ENCODE data around the gene STK32B. TPM values are rescaled to one million over a fixed set of nuclear protein-coding genes. Genes with fewer than 3 reads are reported as not detected.

STK32B gene
- total RNA-seq, 1 donor from 2014 or later: 46.9 TPM

DNA sequence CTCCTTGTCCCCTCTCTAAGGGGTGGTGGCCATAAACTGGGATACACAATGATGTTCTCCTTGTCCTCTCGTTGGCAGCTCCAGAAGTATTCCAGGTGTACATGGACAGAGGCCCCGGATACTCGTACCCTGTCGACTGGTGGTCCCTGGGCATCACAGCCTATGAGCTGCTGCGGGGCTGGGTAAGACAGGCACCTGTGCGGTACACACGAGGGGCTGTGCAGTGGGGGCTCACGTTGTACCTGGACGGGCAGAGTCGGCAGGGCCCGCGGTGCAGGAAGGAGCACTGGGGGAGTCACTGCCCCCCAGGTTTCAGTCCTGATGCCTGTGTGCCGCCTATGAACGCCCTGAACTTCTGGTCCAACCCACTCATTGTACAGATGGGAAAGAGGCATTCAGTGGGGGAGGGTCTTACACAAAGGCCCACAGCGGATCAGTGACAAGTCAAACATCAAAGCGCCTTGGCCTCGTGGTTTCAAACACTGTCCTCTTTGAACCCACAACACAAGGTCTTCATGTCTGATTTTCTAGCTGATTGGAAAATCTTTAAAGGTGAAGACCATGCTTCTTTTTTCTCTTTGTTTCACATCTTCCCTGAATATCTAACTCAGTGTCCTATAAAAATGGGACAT is 395.4 kb downstream of the STK32B start:
- peak; percentile 73 for DNase-seq (ENCODE audit: extremely low spot score, unreplicated experiment)
- no peak overlapping the region for H3K4me3 Mint-ChIP-seq (ENCODE audit: unreplicated experiment)
- peaks cover 35% of the 10 kb centered on the region for H3K4me1 Mint-ChIP-seq (ENCODE audit: unreplicated experiment)
- no peaks in the 10 kb centered on the region for H3K27me3 Mint-ChIP-seq (ENCODE audit: unreplicated experiment)
- no peaks in the 10 kb centered on the region for H3K9me3 Mint-ChIP-seq (ENCODE audit: unreplicated experiment)
- H3K36me3 Mint-ChIP-seq (ENCODE audit: unreplicated experiment): no peaks in the 10 kb centered on the region
- H3K27ac Mint-ChIP-seq (ENCODE audit: unreplicated experiment): peak overlapping the region; percentile 90
- TF ChIP-seq, protein P1, sequence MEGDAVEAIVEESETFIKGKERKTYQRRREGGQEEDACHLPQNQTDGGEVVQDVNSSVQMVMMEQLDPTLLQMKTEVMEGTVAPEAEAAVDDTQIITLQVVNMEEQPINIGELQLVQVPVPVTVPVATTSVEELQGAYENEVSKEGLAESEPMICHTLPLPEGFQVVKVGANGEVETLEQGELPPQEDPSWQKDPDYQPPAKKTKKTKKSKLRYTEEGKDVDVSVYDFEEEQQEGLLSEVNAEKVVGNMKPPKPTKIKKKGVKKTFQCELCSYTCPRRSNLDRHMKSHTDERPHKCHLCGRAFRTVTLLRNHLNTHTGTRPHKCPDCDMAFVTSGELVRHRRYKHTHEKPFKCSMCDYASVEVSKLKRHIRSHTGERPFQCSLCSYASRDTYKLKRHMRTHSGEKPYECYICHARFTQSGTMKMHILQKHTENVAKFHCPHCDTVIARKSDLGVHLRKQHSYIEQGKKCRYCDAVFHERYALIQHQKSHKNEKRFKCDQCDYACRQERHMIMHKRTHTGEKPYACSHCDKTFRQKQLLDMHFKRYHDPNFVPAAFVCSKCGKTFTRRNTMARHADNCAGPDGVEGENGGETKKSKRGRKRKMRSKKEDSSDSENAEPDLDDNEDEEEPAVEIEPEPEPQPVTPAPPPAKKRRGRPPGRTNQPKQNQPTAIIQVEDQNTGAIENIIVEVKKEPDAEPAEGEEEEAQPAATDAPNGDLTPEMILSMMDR (IDR thresholded peaks at IDR 0.05): no peak

DNA sequence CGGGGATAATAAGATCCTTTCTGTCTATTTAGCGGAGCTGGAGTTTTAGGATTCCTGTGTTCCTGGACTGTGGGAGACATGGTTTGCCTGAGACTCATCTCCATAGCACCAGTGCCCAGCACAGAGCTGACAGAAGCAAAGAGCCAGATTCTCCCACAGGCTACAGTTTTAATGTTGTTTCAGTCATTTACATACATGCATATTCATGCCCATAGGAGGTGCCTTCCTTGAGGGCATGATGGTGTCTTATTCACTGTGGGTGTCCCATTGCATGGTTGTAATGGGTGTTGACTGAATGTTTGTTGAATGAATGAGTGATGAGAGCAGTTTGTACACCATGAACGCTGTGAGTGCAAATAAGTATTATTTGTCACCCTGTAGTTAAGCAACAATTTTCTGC is 396.5 kb downstream of the STK32B start:
- H3K9me3 Mint-ChIP-seq (ENCODE audit: unreplicated experiment): no peaks in the 10 kb centered on the region
- H3K27me3 Mint-ChIP-seq (ENCODE audit: unreplicated experiment): no peaks in the 10 kb centered on the region
- TF ChIP-seq, protein P1 (IDR thresholded peaks at IDR 0.05): no peak
- no peaks in the 10 kb centered on the region for H3K36me3 Mint-ChIP-seq (ENCODE audit: unreplicated experiment)
- no peak overlapping the region for H3K4me3 Mint-ChIP-seq (ENCODE audit: unreplicated experiment)
- H3K27ac Mint-ChIP-seq (ENCODE audit: unreplicated experiment): no peak overlapping the region
- DNase-seq (ENCODE audit: extremely low spot score, unreplicated experiment): peak; percentile 11
- H3K4me1 Mint-ChIP-seq (ENCODE audit: unreplicated experiment): peaks cover 35% of the 10 kb centered on the region

DNA sequence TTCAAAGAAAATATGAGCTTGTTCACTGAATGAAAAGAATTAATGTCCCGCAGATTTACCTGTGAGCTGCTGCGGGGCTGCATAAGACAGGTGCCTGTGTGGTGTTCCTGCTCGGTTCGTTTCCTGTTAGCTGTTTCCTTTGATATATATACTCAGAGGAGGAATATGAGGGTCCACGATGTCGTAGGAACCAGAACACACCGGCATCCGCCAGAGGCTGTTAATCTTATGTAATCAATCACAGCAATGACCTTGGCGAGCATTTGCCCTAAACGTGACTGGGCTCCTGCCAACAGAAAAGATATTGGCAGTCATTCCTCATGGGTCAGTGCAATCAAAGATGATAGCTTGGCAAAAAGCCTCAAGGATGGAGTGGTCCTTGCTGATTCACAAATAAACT is 396.9 kb downstream of the STK32B start:
- TF ChIP-seq, protein P1 (IDR thresholded peaks at IDR 0.05): no peak

DNA sequence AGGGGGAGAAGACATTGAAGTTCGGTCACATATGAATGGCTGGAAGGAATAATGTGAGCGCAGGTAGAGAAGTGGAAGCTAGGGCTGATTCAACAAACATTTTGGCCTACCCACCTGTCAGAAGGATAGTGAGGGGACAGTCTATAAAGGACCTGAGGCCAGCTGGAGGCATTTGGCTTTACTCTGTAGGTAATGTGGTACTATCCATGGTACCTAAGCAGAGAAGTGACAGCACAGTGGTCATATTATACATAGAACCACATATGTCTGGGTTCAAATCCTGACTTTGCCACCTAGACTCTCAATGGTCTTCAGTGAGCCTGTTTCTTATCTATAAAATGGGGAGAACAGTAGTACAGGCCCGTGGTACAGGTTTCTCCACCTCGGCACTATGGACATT is 400.0 kb downstream of the STK32B start:
- no peaks in the 10 kb centered on the region for H3K9me3 Mint-ChIP-seq (ENCODE audit: unreplicated experiment)
- peak; percentile 19 for DNase-seq (ENCODE audit: extremely low spot score, unreplicated experiment)
- no peaks in the 10 kb centered on the region for H3K36me3 Mint-ChIP-seq (ENCODE audit: unreplicated experiment)
- no peak overlapping the region for H3K4me3 Mint-ChIP-seq (ENCODE audit: unreplicated experiment)
- H3K27ac Mint-ChIP-seq (ENCODE audit: unreplicated experiment): no peak overlapping the region
- peaks cover 8% of the 10 kb centered on the region for H3K4me1 Mint-ChIP-seq (ENCODE audit: unreplicated experiment)
- H3K27me3 Mint-ChIP-seq (ENCODE audit: unreplicated experiment): no peaks in the 10 kb centered on the region
- TF ChIP-seq, protein P1 (IDR thresholded peaks at IDR 0.05): no peak

More for the DNA sequence above, 396.9 kb downstream of the STK32B start:
- H3K4me1 Mint-ChIP-seq (ENCODE audit: unreplicated experiment): peaks cover 34% of the 10 kb centered on the region
- no peak overlapping the region for H3K4me3 Mint-ChIP-seq (ENCODE audit: unreplicated experiment)
- no peaks in the 10 kb centered on the region for H3K9me3 Mint-ChIP-seq (ENCODE audit: unreplicated experiment)
- H3K27ac Mint-ChIP-seq (ENCODE audit: unreplicated experiment): no peak overlapping the region
- peak; percentile 11 for DNase-seq (ENCODE audit: extremely low spot score, unreplicated experiment)
- no peaks in the 10 kb centered on the region for H3K27me3 Mint-ChIP-seq (ENCODE audit: unreplicated experiment)
- H3K36me3 Mint-ChIP-seq (ENCODE audit: unreplicated experiment): no peaks in the 10 kb centered on the region

DNA sequence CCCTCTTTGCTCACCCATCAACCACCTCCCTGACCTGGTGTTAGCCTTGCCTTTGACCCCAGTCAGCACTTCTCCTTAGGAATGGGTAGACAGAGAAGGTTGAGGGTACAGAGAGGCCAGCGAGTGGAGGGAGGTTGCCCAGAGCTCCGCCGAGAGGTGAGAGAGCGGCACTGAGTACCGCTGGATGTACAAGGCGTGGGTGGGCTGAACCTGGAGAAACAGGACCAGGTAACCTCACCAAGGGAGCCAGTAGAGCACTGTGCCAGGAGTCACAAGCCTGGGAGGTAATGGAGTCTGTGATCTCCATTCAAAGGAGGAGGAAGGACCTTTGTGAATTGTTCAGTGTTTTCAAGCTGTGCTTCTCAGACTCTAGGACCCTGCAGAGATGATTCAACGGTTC is 400.9 kb downstream of the STK32B start:
- H3K4me1 Mint-ChIP-seq (ENCODE audit: unreplicated experiment): peaks cover under 1% of the 10 kb centered on the region
- H3K4me3 Mint-ChIP-seq (ENCODE audit: unreplicated experiment): no peak overlapping the region
- TF ChIP-seq, protein P1 (IDR thresholded peaks at IDR 0.05): no peak
- no peaks in the 10 kb centered on the region for H3K27me3 Mint-ChIP-seq (ENCODE audit: unreplicated experiment)
- H3K27ac Mint-ChIP-seq (ENCODE audit: unreplicated experiment): no peak overlapping the region
- H3K36me3 Mint-ChIP-seq (ENCODE audit: unreplicated experiment): peaks cover 6% of the 10 kb centered on the region
- no peaks in the 10 kb centered on the region for H3K9me3 Mint-ChIP-seq (ENCODE audit: unreplicated experiment)
- no peak for DNase-seq (ENCODE audit: extremely low spot score, unreplicated experiment)
